Measurements from ENCODE around the gene PRKAA1.

Gene PRKAA1

GRCh38 chr5:40838086-40838485 lies 39.9 kb upstream of the PRKAA1 start:
- TF ChIP-seq GABPA (IDR thresholded peaks at IDR 0.05; ENCODE audit: low read depth) (no peak), CTCF (IDR thresholded peaks at IDR 0.05; ENCODE audit: insufficient read depth, low read length) (no peak), REST (IDR thresholded peaks at IDR 0.05; ENCODE audit: insufficient replicate concordance, low read depth) (no peak)
- DNase-seq (ENCODE audit: low read depth in 1 of 2, low spot score in 1 of 2) = no peak
- Histone ChIP-seq H3K27ac (replicated peaks) (peak overlapping the region; percentile 54), H3K4me3 (replicated peaks; ENCODE audit: insufficient read depth, low read length) (no peak overlapping the region), H3K27me3 (ENCODE audit: insufficient read depth, poor library complexity, severe bottlenecking) (no peaks in the 10 kb centered on the region)

GRCh38 chr5:40834849-40835787 lies 36.9 kb upstream of the PRKAA1 start, which contains the start of gene RPL37:
Gene RPL37 (minus strand): TSS chr5:40835222. CDS start chr5:40835185, 37 bp downstream.
- Histone ChIP-seq H3K27me3 (ENCODE audit: insufficient read depth, poor library complexity, severe bottlenecking) (no peaks in the 10 kb centered on the region), H3K27ac (replicated peaks) (peak within 1 kb of the TSS; percentile 95), H3K4me3 (replicated peaks; ENCODE audit: insufficient read depth, low read length) (peak within 1 kb of the TSS; percentile 82)
- peak; percentile 93 to 96 for DNase-seq (ENCODE audit: low read depth in 1 of 2, low spot score in 1 of 2)
- TF ChIP-seq CTCF (IDR thresholded peaks at IDR 0.05; ENCODE audit: insufficient read depth, low read length) (no peak), REST (IDR thresholded peaks at IDR 0.05; ENCODE audit: insufficient replicate concordance, low read depth) (peak; percentile 81), POLR2AphosphoS5 (IDR thresholded peaks at IDR 0.05; ENCODE audit: low read depth) (peak; percentile 99), GABPA (IDR thresholded peaks at IDR 0.05; ENCODE audit: low read depth) (peak; percentile 98), SPI1 (IDR thresholded peaks at IDR 0.05; ENCODE audit: borderline replicate concordance, low read depth) (peak; percentile 90)

GRCh38 chr5:40834391-40834848 lies 36.2 kb upstream of the PRKAA1 start:
- H3K27ac ChIP-seq (replicated peaks) = peak overlapping the region; percentile 95
- TF ChIP-seq REST (IDR thresholded peaks at IDR 0.05; ENCODE audit: insufficient replicate concordance, low read depth) (no peak), SPI1 (IDR thresholded peaks at IDR 0.05; ENCODE audit: borderline replicate concordance, low read depth) (no peak), CTCF (IDR thresholded peaks at IDR 0.05; ENCODE audit: insufficient read depth, low read length) (no peak), GABPA (IDR thresholded peaks at IDR 0.05; ENCODE audit: low read depth) (no peak), POLR2AphosphoS5 (IDR thresholded peaks at IDR 0.05; ENCODE audit: low read depth) (no peak)
- DNase-seq (ENCODE audit: low read depth in 1 of 2, low spot score in 1 of 2) = peak in 1 of 2 experiments; percentile 25

More at GRCh38 chr5:40834391-40834848, 36.2 kb upstream of the PRKAA1 start:
- Histone ChIP-seq H3K27me3 (ENCODE audit: insufficient read depth, poor library complexity, severe bottlenecking) (no peaks in the 10 kb centered on the region), H3K4me3 (replicated peaks; ENCODE audit: insufficient read depth, low read length) (peak overlapping the region; percentile 82)
